Measurements from ENCODE around the gene PTPN6. TPM values are rescaled to one million over a fixed set of nuclear protein-coding genes. Genes with fewer than 3 reads are reported as not detected.
A peak's percentile ranks its signal among the peaks of the same experiment; 100 is the strongest.

The PTPN6 gene
- total and polyA plus RNA-seq, 2 of the 4 experiments (the other 2 are of a cell fraction), result under 0.01 to 0.14 TPM

DNA sequence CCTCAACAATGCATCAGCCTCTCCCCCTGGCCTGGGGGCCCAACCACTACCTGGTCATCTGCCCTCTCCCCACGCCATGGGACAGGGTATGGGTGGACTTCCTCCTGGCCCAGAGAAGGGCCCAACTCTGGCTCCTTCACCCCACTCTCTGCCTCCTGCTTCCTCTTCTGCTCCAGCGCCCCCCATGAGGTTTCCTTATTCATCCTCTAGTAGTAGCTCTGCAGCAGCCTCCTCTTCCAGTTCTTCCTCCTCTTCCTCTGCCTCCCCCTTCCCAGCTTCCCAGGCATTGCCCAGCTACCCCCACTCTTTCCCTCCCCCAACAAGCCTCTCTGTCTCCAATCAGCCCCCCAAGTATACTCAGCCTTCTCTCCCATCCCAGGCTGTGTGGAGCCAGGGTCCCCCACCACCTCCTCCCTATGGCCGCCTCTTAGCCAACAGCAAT, 14.9 kb upstream of the PTPN6 start:
- peak overlapping the region; percentile 58 for H2AK9ac ChIP-seq (replicated peaks; ENCODE audit: low read depth, low read length, poor library complexity)
- H2AFZ ChIP-seq (replicated peaks; ENCODE audit: low read length, poor library complexity), result no peak overlapping the region
- H3K4me3 ChIP-seq (ENCODE audit: insufficient read depth, low read depth, low read length), result no peak overlapping the region
- TF ChIP-seq, protein P1, sequence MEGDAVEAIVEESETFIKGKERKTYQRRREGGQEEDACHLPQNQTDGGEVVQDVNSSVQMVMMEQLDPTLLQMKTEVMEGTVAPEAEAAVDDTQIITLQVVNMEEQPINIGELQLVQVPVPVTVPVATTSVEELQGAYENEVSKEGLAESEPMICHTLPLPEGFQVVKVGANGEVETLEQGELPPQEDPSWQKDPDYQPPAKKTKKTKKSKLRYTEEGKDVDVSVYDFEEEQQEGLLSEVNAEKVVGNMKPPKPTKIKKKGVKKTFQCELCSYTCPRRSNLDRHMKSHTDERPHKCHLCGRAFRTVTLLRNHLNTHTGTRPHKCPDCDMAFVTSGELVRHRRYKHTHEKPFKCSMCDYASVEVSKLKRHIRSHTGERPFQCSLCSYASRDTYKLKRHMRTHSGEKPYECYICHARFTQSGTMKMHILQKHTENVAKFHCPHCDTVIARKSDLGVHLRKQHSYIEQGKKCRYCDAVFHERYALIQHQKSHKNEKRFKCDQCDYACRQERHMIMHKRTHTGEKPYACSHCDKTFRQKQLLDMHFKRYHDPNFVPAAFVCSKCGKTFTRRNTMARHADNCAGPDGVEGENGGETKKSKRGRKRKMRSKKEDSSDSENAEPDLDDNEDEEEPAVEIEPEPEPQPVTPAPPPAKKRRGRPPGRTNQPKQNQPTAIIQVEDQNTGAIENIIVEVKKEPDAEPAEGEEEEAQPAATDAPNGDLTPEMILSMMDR (conservative IDR thresholded peaks at IDR 0.05; ENCODE audit: low read depth, low read length), result no peak
- no peak for TF ChIP-seq POLR2A (IDR thresholded peaks at IDR 0.05; ENCODE audit: low read depth, low read length)
- TF ChIP-seq RCOR1 (IDR thresholded peaks at IDR 0.05; ENCODE audit: insufficient replicate concordance, low read length), result no peak
- H3K4ac ChIP-seq (ENCODE audit: low read depth, low read length), result no peak overlapping the region
- H2BK15ac ChIP-seq (ENCODE audit: low read depth, low read length), result no peak overlapping the region
- no peak overlapping the region for H3K4me2 ChIP-seq (ENCODE audit: low read depth, low read length)
- no peak overlapping the region for H3K18ac ChIP-seq (ENCODE audit: low read depth, low read length)
- no peak overlapping the region for H2BK20ac ChIP-seq (ENCODE audit: low read depth, low read length)
- peaks cover 9% of the 10 kb centered on the region for H3K4me1 ChIP-seq (ENCODE audit: control insufficient read depth, insufficient read depth, low read length)
- no peak overlapping the region for H4K91ac ChIP-seq (ENCODE audit: insufficient read depth, low read depth, low read length)
- H3K9me3 ChIP-seq (ENCODE audit: control insufficient read depth, insufficient read depth, low read length), result no peaks in the 10 kb centered on the region
- H3K9ac ChIP-seq (ENCODE audit: low read depth, low read length), result no peak overlapping the region
- DNase-seq (no peak), ATAC-seq (ENCODE audit: low read depth) (no peak)
- H2BK5ac ChIP-seq (ENCODE audit: low read depth, low read length, poor library complexity, severe bottlenecking), result no peak overlapping the region
- peaks cover 5% of the 10 kb centered on the region; the same call in 1 of the 2 replicates for H3K9me1 ChIP-seq (ENCODE audit: insufficient read depth, low read length)
- peaks cover 37% of the 10 kb centered on the region for H4K20me1 ChIP-seq (ENCODE audit: insufficient read depth, low read length)
- intact Hi-C loops (cut with micrococcal nuclease) (no loop called here), in situ Hi-C loops (cut with MboI; ENCODE audit: low sequenced_read_pairs) (no loop called here), dilution Hi-C loops (cut with HindIII; ENCODE audit: low sequenced_read_pairs, unreplicated experiment) (no loop called here)
- no peaks in the 10 kb centered on the region for H3K27me3 ChIP-seq (ENCODE audit: control insufficient read depth, insufficient read depth, low read length)
- no peak overlapping the region for H4K8ac ChIP-seq (ENCODE audit: low read depth in 2 of 2, low read length in 2 of 2)
- no peak overlapping the region for H3K14ac ChIP-seq (replicated peaks; ENCODE audit: low read depth, low read length)
- no peak overlapping the region for H3K27ac ChIP-seq (ENCODE audit: insufficient read depth, low read length)
- H3K56ac ChIP-seq (ENCODE audit: extremely low read depth, insufficient read depth, low read length), result no peak overlapping the region
- POLR2A ChIA-PET (ENCODE audit: unreplicated experiment), result no interaction called here
- CTCF ChIA-PET, result no interaction called here
- WGBS, 2 experiments (ENCODE audit: extremely low coverage in 2 of 2, insufficient read length in 1 of 2), result 100% methylated on average over 1 of the region's 3 CpGs; no CpG with 5 or more reads in 1 of the 2 experiments
- peaks cover 13 to 70% of the 10 kb centered on the region in 2 experiments; a peak in 3 of 4 replicates for H3K79me1 ChIP-seq (ENCODE audit: low read depth in 1 of 2, low read length in 2 of 2)
- peaks cover 57% of the 10 kb centered on the region for H3K36me3 ChIP-seq (ENCODE audit: control insufficient read depth, insufficient read depth, low read length)
- H2BK120ac ChIP-seq (ENCODE audit: low read depth, low read length), result no peak overlapping the region
- no peak overlapping the region for H4K5ac ChIP-seq (ENCODE audit: low read depth, low read length)
- no peak overlapping the region for H2AK5ac ChIP-seq (ENCODE audit: low read depth, low read length)
- no TSS peak for BruUV-seq (replicated peaks)
- no peak overlapping the region for H3K23ac ChIP-seq (ENCODE audit: low read depth, low read length)
